Skin of body (tissue), 3 donors: ENCODE measurements around the gene LYPD8. TPM values are rescaled to one million over a fixed set of nuclear protein-coding genes. Genes with fewer than 3 reads are reported as not detected.

Experiments used
- DNase-seq: peaks from one replicate; lab custom pipeline; 2025; lab: John Stamatoyannopoulos, UW
- small RNA-seq: library from RNA; depleted of rRNA; stranded (forward); fragments of <200 nt; gene quantifications from one replicate; pipeline ENCODE3, GENCODE V24; 2014; ENCODE audit warnings: low replicate concordance
- total RNA-seq: library from RNA; depleted of rRNA; stranded (reverse); fragments of >200 nt; gene quantifications from one replicate; pipeline ENCODE4 v1.2.3, GENCODE V29; 2014

The LYPD8 gene
- total RNA-seq, 1 donor from 2014 or later: not detected

- no peak for DNase-seq
These were observed 52.8 kb downstream of the LYPD8 start, which contains the start of gene OR14I1 for GRCh38 chr1:248702714-248703113. OR14I1 (minus strand) TSS chr1:248702766.

DNA sequence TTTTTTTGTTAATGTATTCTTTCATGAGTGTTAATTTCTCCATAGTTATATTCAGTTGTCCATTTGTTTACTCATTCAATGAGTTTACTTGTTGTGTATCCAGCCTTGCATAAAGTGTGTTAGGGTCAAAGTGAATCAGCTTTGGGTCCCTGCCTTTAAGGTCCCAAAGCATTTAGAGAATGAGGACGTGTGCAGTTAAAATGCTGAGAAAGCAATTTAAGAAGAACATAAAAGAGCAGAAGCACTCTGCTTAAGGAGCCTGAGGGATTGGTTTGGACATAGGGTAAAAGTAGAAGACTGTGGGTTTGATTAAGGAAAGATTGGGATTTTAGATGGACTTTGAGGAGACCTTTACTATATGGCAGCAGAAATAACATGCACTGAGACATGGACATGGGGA, 56.5 kb downstream of the LYPD8 start:
- DNase-seq: no peak

DNA sequence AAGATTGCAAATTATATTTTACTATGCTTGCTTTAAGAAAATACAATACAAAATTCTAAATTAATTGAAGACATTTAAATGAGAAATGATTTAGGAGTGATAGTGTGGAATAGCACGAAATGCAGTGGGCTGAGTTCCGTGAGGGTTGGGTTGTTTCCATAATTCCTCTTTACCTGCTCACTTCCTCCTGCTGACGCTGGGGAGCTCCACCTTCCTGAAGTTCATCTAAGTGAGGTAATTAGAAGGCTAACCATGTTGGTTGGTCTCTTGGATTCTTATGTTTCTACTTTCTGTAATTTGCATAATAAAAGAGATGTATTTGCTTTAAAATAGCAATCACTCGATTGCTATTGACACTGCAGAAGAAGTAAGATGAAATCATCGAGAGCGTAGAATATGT, 57.7 kb downstream of the LYPD8 start:
- DNase-seq: no peak

GRCh38 chr1:248696774-248697173, 58.8 kb downstream of the LYPD8 start:
- DNase-seq: no peak

- DNase-seq: no peak
These were observed 59.3 kb downstream of the LYPD8 start for GRCh38 chr1:248696261-248696660.

DNA sequence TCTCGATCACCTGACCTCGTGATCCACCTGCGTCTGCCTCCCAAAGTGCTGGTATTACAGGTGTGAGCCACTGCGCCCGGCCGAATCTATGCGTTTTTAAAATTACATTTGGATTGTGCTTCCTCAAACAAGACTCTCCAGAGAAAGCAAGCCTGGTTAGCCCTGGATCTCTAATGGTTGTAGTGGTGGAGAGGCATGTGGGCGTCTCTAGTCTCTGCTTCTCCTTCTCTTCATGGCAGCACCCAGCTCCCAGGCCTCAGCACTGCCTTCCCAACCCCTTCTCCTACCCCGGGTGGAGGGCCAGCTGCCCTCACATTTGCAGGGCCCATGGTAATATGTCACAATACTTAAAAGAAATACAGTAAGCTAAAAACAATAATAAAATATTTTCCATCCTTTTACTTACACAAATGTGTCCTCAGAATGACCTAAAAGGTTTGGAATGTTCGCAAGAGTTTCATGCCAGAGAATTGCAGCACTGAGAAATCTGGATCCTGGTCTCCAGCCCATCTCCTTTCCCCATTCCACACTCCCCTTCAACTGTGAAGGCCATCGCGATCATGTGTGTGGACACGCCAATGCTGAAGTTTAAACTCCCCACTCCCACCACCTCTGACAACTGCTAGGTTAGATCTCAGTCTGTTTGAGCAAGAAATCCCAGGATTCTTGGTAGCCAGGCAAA, 60.0 kb downstream of the LYPD8 start:
- DNase-seq: no peak

DNA sequence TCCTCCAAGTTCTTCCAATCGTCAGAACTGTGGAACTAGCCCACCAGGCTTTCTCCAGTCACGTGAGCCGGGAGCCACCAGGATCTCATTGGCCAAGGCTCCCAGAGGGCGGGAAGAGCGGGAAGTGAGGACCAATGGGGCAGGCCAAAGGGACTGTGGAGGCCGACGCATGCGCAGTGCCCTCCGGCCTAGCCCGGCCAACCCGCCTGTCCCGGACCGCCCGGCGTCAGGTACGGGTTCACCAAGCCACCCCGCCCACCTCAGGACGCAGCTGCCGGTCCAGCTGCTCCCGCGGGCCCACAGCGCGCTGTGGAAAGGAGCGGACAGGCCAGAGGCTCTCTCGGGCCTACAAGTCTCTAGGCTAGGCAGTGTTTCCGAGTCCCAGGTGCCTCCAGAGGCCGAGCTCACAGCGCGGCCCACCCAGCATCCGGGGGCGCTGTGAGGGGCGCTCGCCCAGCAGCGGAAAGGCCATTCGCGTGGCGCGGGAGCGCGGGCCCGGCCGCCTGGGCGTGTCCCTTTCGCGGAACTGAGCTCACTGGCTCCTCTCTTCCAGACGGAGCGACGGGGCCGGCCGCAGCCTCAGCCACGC, 63.9 kb downstream of the LYPD8 start:
- DNase-seq: no peak

Small RNA genes within 50 kb of the gene (small RNA-seq; reads per million reads assigned to genes)
- gene AHCYP8: not detected

Other genes starting within 250 kb of the LYPD8 start
- not detected for gene OR2G6, start 247.7 kb downstream of the LYPD8 start, total RNA-seq
- gene OR2T29, start 193.0 kb downstream of the LYPD8 start, total RNA-seq: not detected
- not detected for gene OR2T34, start 181.0 kb downstream of the LYPD8 start, total RNA-seq
- gene OR2T10, start 158.1 kb downstream of the LYPD8 start, total RNA-seq: not detected
- gene OR2T11, start 120.7 kb downstream of the LYPD8 start, total RNA-seq: not detected
- gene OR2T35, start 110.5 kb downstream of the LYPD8 start, total RNA-seq: not detected
- gene OR2T27, start 100.2 kb downstream of the LYPD8 start, total RNA-seq: not detected
- not detected for gene OR14I1, start 53.0 kb downstream of the LYPD8 start, total RNA-seq
- gene SH3BP5L, start 70.2 kb upstream of the LYPD8 start, total RNA-seq: 10.4 TPM
- gene ZNF672, start 82.5 kb upstream of the LYPD8 start, total RNA-seq: 11.2 TPM
- gene ZNF692, start 103.3 kb upstream of the LYPD8 start, total RNA-seq: 16.3 TPM
- 5.3 TPM for gene PGBD2, start 150.5 kb upstream of the LYPD8 start, total RNA-seq